ENCODE data around the gene PTPRM.

The PTPRM gene

GRCh38 chr18:8367217-8367988 is 800.3 kb downstream of the PTPRM start:
- no peaks in the 10 kb centered on the region for H3K9me2 ChIP-seq (replicated peaks; ENCODE audit: control insufficient read depth, low read length)
- no peaks in the 10 kb centered on the region for H3K9me3 ChIP-seq (ENCODE audit: control insufficient read depth, insufficient read depth, low read length)
- H3K27ac ChIP-seq (ENCODE audit: low read depth, low read length): no peak overlapping the region
- H3K4me1 ChIP-seq (ENCODE audit: control insufficient read depth, low read length): no peaks in the 10 kb centered on the region
- 0 out of 2 replicates have a peak overlapping the region, but pooled peaks have one; percentile 17 for H3K4me2 ChIP-seq (ENCODE audit: low read length)
- no peaks in the 10 kb centered on the region for H3K79me2 ChIP-seq (ENCODE audit: control insufficient read depth, low read length)
- H3F3A ChIP-seq (ENCODE audit: control insufficient read depth, insufficient read depth): no peaks in the 10 kb centered on the region
- H4K20me1 ChIP-seq (ENCODE audit: control insufficient read depth, insufficient read depth, low read depth, low read length): no peaks in the 10 kb centered on the region
- TF ChIP-seq CTCF (IDR thresholded peaks at IDR 0.05; ENCODE audit: low read depth, low read length, poor library complexity, severe bottlenecking) (peak; percentile 50), EZH2phosphoT487 (IDR thresholded peaks at IDR 0.05; ENCODE audit: borderline replicate concordance, low read length) (no peak)
- no peak overlapping the region for H3K4me3 ChIP-seq (ENCODE audit: low read length)
- no peaks in the 10 kb centered on the region for H3K36me3 ChIP-seq (ENCODE audit: control insufficient read depth, low read length)
- H3K27me3 ChIP-seq (ENCODE audit: control insufficient read depth, low read length): peaks cover 8% of the 10 kb centered on the region; the same call in 1 of the 2 replicates

- no peaks in the 10 kb centered on the region for H3F3A ChIP-seq (ENCODE audit: control insufficient read depth, insufficient read depth)
- H4K20me1 ChIP-seq (ENCODE audit: control insufficient read depth, insufficient read depth, low read depth, low read length): no peaks in the 10 kb centered on the region
- H3K36me3 ChIP-seq (ENCODE audit: control insufficient read depth, low read length): no peaks in the 10 kb centered on the region
- H3K4me1 ChIP-seq (ENCODE audit: control insufficient read depth, low read length): no peaks in the 10 kb centered on the region
- H3K4me2 ChIP-seq (ENCODE audit: low read length): no peak overlapping the region
- peaks cover 8% of the 10 kb centered on the region; the same call in 1 of the 2 replicates for H3K27me3 ChIP-seq (ENCODE audit: control insufficient read depth, low read length)
- no peak overlapping the region for H3K4me3 ChIP-seq (ENCODE audit: low read length)
- no peak overlapping the region for H3K27ac ChIP-seq (ENCODE audit: low read depth, low read length)
- no peaks in the 10 kb centered on the region for H3K9me3 ChIP-seq (ENCODE audit: control insufficient read depth, insufficient read depth, low read length)
- TF ChIP-seq CTCF (IDR thresholded peaks at IDR 0.05; ENCODE audit: low read depth, low read length, poor library complexity, severe bottlenecking) (no peak), EZH2phosphoT487 (IDR thresholded peaks at IDR 0.05; ENCODE audit: borderline replicate concordance, low read length) (no peak)
- no peaks in the 10 kb centered on the region for H3K79me2 ChIP-seq (ENCODE audit: control insufficient read depth, low read length)
- no peaks in the 10 kb centered on the region for H3K9me2 ChIP-seq (replicated peaks; ENCODE audit: control insufficient read depth, low read length)
These were observed 801.5 kb downstream of the PTPRM start for GRCh38 chr18:8368512-8369217.

- no peak for TF ChIP-seq EZH2phosphoT487 (IDR thresholded peaks at IDR 0.05; ENCODE audit: borderline replicate concordance, low read length)
- TF ChIP-seq CTCF (IDR thresholded peaks at IDR 0.05; ENCODE audit: low read depth, low read length, poor library complexity, severe bottlenecking): no peak
- Histone ChIP-seq H3K79me2 (ENCODE audit: control insufficient read depth, low read length) (no peaks in the 10 kb centered on the region), H3F3A (ENCODE audit: control insufficient read depth, insufficient read depth) (no peaks in the 10 kb centered on the region), H3K9me3 (ENCODE audit: control insufficient read depth, insufficient read depth, low read length) (no peaks in the 10 kb centered on the region), H3K27ac (ENCODE audit: low read depth, low read length) (no peak overlapping the region), H3K4me2 (ENCODE audit: low read length) (no peak overlapping the region), H3K4me3 (ENCODE audit: low read length) (no peak overlapping the region), H3K9me2 (replicated peaks; ENCODE audit: control insufficient read depth, low read length) (no peaks in the 10 kb centered on the region), H3K36me3 (ENCODE audit: control insufficient read depth, low read length) (no peaks in the 10 kb centered on the region), H3K27me3 (ENCODE audit: control insufficient read depth, low read length) (0 out of 2 replicates have a peak, but pooled peaks cover 2% of the 10 kb centered on the region), H3K4me1 (ENCODE audit: control insufficient read depth, low read length) (no peaks in the 10 kb centered on the region), H4K20me1 (ENCODE audit: control insufficient read depth, insufficient read depth, low read depth, low read length) (no peaks in the 10 kb centered on the region)
These were observed 806.4 kb downstream of the PTPRM start for GRCh38 chr18:8373486-8373885.
